DND-41 (cell line): Measurements from ENCODE around the gene DIDO1.

Source experiments
- ATAC-seq: fragments of 200-7000 bp; cut with Tn5 transposase; 3 replicates; pipeline ENCODE4 v1.9.1; 2021; ENCODE audit warnings: low read depth; ENCODE audit not compliant: insufficient read depth
- DNase-seq: peaks from one replicate; pipeline ENCODE4 v3.0.0-alpha.2; 2020
- H2AFZ ChIP-seq: 2 replicates; pipeline ENCODE4 v1.6.0; 2012; ENCODE audit warnings: low read depth, low read length
- H3K27ac ChIP-seq: 2 replicates; pipeline ENCODE4 v1.5.1; 2012; ENCODE audit warnings: low read length, inconsistent platforms
- H3K27me3 ChIP-seq: fragments of 200-600 bp; sonication (generic); 2 replicates; pipeline ENCODE4 v1.6.0; 2012; ENCODE audit warnings: low read length, mild to moderate bottlenecking, inconsistent platforms; ENCODE audit not compliant: insufficient read depth, poor library complexity
- H3K36me3 ChIP-seq: 2 replicates; pipeline ENCODE4 v1.5.1; 2012; ENCODE audit warnings: low read length, inconsistent platforms; ENCODE audit not compliant: insufficient read depth
- H3K4me1 ChIP-seq: 2 replicates; pipeline ENCODE4 v1.5.1; 2012; ENCODE audit warnings: mild to moderate bottlenecking, low read length; ENCODE audit not compliant: insufficient read depth
- H3K4me2 ChIP-seq: 2 replicates; pipeline ENCODE4 v1.6.0; 2012; ENCODE audit warnings: mild to moderate bottlenecking, moderate library complexity, low read length, inconsistent platforms; ENCODE audit not compliant: insufficient read depth
- H3K4me3 ChIP-seq, 2 experiments: fragments of 200-600 bp in 1 of 2; shearing (Covaris generic) in 1 of 2; 2 replicates each; pipeline ENCODE4 v1.5.1; 2012 to 2016; ENCODE audit warnings: inconsistent platforms in 2 of 2, low read length in 2 of 2, mild to moderate bottlenecking in 2 of 2, low read depth in 1 of 2, moderate library complexity in 1 of 2
- H3K79me2 ChIP-seq: 2 replicates; pipeline ENCODE4 v1.6.0; 2012; ENCODE audit warnings: low read length, inconsistent platforms; ENCODE audit not compliant: insufficient read depth
- H3K9ac ChIP-seq: 2 replicates; pipeline ENCODE4 v1.6.0; 2012; ENCODE audit warnings: low read depth, mild to moderate bottlenecking, inconsistent platforms, low read length, moderate library complexity
- H3K9me3 ChIP-seq: 2 replicates; pipeline ENCODE4 v1.5.1; 2012; ENCODE audit warnings: low read length, moderate library complexity, mild to moderate bottlenecking, inconsistent platforms; ENCODE audit not compliant: insufficient read depth, severe bottlenecking
- H4K20me1 ChIP-seq: 2 replicates; pipeline ENCODE4 v1.6.0; 2012; ENCODE audit warnings: low read length; ENCODE audit not compliant: insufficient read depth
- CTCF ChIP-seq: IDR thresholded peaks from 2 replicates; pipeline ENCODE4 v1.5.1; 2012; ENCODE audit warnings: borderline replicate concordance, low read length, moderate library complexity, mild to moderate bottlenecking; ENCODE audit not compliant: poor library complexity, severe bottlenecking; ENCODE audit errors: extremely low read depth
- EZH2 ChIP-seq: IDR thresholded peaks from 3 replicates; pipeline ENCODE4 v1.6.1; 2012; ENCODE audit warnings: borderline replicate concordance, low read depth, mild to moderate bottlenecking, moderate library complexity, low read length, inconsistent platforms; ENCODE audit not compliant: severe bottlenecking

Gene DIDO1

GRCh38 chr20:62872184-62872847 is 54.0 kb downstream of the DIDO1 start:
- no peak overlapping the region for H2AFZ ChIP-seq
- H3K79me2 ChIP-seq: no peaks in the 10 kb centered on the region
- ATAC-seq (no peak), DNase-seq (no peak)
- H3K4me1 ChIP-seq: peaks cover 19% of the 10 kb centered on the region
- no peaks in the 10 kb centered on the region for H3K36me3 ChIP-seq
- TF ChIP-seq CTCF (no peak), EZH2 (no peak)
- H3K27me3 ChIP-seq: no peaks in the 10 kb centered on the region
- no peak overlapping the region for H3K4me3 ChIP-seq
- no peak overlapping the region for H3K9ac ChIP-seq
- no peak overlapping the region for H3K27ac ChIP-seq
- peaks cover 12% of the 10 kb centered on the region for H4K20me1 ChIP-seq
- H3K9me3 ChIP-seq: no peaks in the 10 kb centered on the region
- H3K4me2 ChIP-seq: no peak overlapping the region

- TF ChIP-seq EZH2: no peak
- TF ChIP-seq CTCF: no peak
- DNase-seq (no peak), ATAC-seq (no peak)
These were observed 62.1 kb downstream of the DIDO1 start for GRCh38 chr20:62864207-62864606.

GRCh38 chr20:62861726-62862336 is 64.5 kb downstream of the DIDO1 start, which contains the start of gene TCFL5:
Gene TCFL5 (minus strand): TSS chr20:62861822. CDS start chr20:62861670, 152 bp downstream.
- peaks cover 27% of the 10 kb centered on the region for H4K20me1 ChIP-seq
- H3K27me3 ChIP-seq: no peaks in the 10 kb centered on the region
- peaks cover 15% of the 10 kb centered on the region for H3K36me3 ChIP-seq
- peaks cover 33% of the 10 kb centered on the region for H3K79me2 ChIP-seq
- DNase-seq: peak; percentile 92
- peak within 1 kb of the TSS; percentile 74 for H3K9ac ChIP-seq
- ATAC-seq: peak; percentile 88
- H3K4me1 ChIP-seq: peaks cover 29% of the 10 kb centered on the region
- H3K4me2 ChIP-seq: peak within 1 kb of the TSS; percentile 78
- H2AFZ ChIP-seq: peak within 1 kb of the TSS; percentile 87
- no peak for TF ChIP-seq CTCF
- TF ChIP-seq EZH2: no peak
- H3K27ac ChIP-seq: peak within 1 kb of the TSS; percentile 65
- H3K9me3 ChIP-seq: no peaks in the 10 kb centered on the region
- H3K4me3 ChIP-seq: peak within 1 kb of the TSS; percentile 59 to 73; a peak in 3 of 4 replicates

More at GRCh38 chr20:62864207-62864606, 62.1 kb downstream of the DIDO1 start:
- H3K9me3 ChIP-seq: no peaks in the 10 kb centered on the region
- no peak overlapping the region for H3K4me3 ChIP-seq
- H3K27ac ChIP-seq: no peak overlapping the region
- H3K36me3 ChIP-seq: no peaks in the 10 kb centered on the region; the same call in 1 of the 2 replicates
- H3K4me2 ChIP-seq: no peak overlapping the region
- peaks cover 23% of the 10 kb centered on the region for H3K4me1 ChIP-seq
- no peak overlapping the region for H3K9ac ChIP-seq
- no peaks in the 10 kb centered on the region for H3K27me3 ChIP-seq
- H2AFZ ChIP-seq: no peak overlapping the region
- H3K79me2 ChIP-seq: peaks cover 16% of the 10 kb centered on the region
- H4K20me1 ChIP-seq: peaks cover 15% of the 10 kb centered on the region
